Neural cell (in vitro differentiated cells): ENCODE measurements around the gene KRT86. TPM values are rescaled to one million over a fixed set of nuclear protein-coding genes. Genes with fewer than 3 reads are reported as not detected.

Source experiments
- H2AFZ ChIP-seq: fragments of 200-600, 300-800 bp; sonication (generic), shearing (Covaris generic); 2 replicates; pipeline ENCODE4 v1.6.0; 2014; ENCODE audit warnings: low read depth, mild to moderate bottlenecking, antibody characterized with exemption, low read length, moderate library complexity
- H3F3A ChIP-seq: fragments of 200-600 bp; shearing (Covaris generic); 2 replicates; pipeline ENCODE4 v1.6.1; 2016; ENCODE audit warnings: mild to moderate bottlenecking, moderate library complexity, mixed read lengths, antibody characterized with exemption, low read length; ENCODE audit not compliant: insufficient read depth, poor library complexity, severe bottlenecking
- H3K27ac ChIP-seq: fragments of 200-600, 300-800 bp; sonication (generic), shearing (Covaris generic); 2 replicates; pipeline ENCODE4 v1.5.1; 2014; ENCODE audit warnings: mild to moderate bottlenecking, low read length, moderate library complexity
- H3K27me3 ChIP-seq: fragments of 300-800, 200-600 bp; sonication (generic), shearing (Covaris generic); 2 replicates; pipeline ENCODE4 v1.6.0; 2014; ENCODE audit warnings: mild to moderate bottlenecking, low read depth, low read length, moderate library complexity; ENCODE audit not compliant: insufficient read depth
- H3K36me3 ChIP-seq: fragments of 300-800, 200-600 bp; sonication (generic), shearing (Covaris generic); 2 replicates; pipeline ENCODE4 v1.5.1; 2014; ENCODE audit warnings: mild to moderate bottlenecking, antibody characterized with exemption, low read length, moderate library complexity; ENCODE audit not compliant: insufficient read depth
- H3K4me2 ChIP-seq: fragments of 300-800, 200-600 bp; sonication (generic), shearing (Covaris generic); 2 replicates; pipeline ENCODE4 v1.6.0; 2014; ENCODE audit warnings: mild to moderate bottlenecking, low read length
- H3K4me3 ChIP-seq: fragments of 300-800, 200-600 bp; sonication (generic), shearing (Covaris generic); 2 replicates; pipeline ENCODE4 v1.5.1; 2014; ENCODE audit warnings: mild to moderate bottlenecking, low read length, moderate library complexity
- H3K79me2 ChIP-seq: fragments of 200-600 bp; shearing (Covaris generic); replicated peaks from 2 replicates; pipeline ENCODE4 v1.6.0; 2014; ENCODE audit warnings: mild to moderate bottlenecking, low read length, moderate library complexity; ENCODE audit not compliant: insufficient read depth
- H3K9ac ChIP-seq: fragments of 300-800, 200-600 bp; sonication (generic), shearing (Covaris generic); 2 replicates; pipeline ENCODE4 v1.6.1; 2016; ENCODE audit warnings: mild to moderate bottlenecking, low read length, mixed read lengths
- H3K9me2 ChIP-seq: fragments of 200-600 bp; shearing (Covaris generic); 2 replicates; pipeline ENCODE4 v1.6.1; 2016; ENCODE audit warnings: mild to moderate bottlenecking, low read length, mixed read lengths; ENCODE audit not compliant: insufficient read depth
- H3K9me3 ChIP-seq: fragments of 200-600, 300-800 bp; sonication (generic), shearing (Covaris generic); 2 replicates; pipeline ENCODE4 v1.6.1; 2016; ENCODE audit warnings: mild to moderate bottlenecking, mixed run types, low read length, moderate library complexity, mixed read lengths
- H4K20me1 ChIP-seq: fragments of 200-600 bp; shearing (Covaris generic); 2 replicates; pipeline ENCODE4 v1.6.1; 2016; ENCODE audit warnings: mild to moderate bottlenecking, mixed run types; ENCODE audit not compliant: insufficient read depth
- EP300 ChIP-seq: fragments of 450-650 bp; conservative IDR thresholded peaks from 2 replicates; pipeline ENCODE4 v1.6.1; 2014; ENCODE audit warnings: antibody characterized with exemption, mild to moderate bottlenecking, moderate library complexity; ENCODE audit not compliant: poor library complexity, severe bottlenecking
- EZH2 ChIP-seq: fragments of 200-600, 300-800 bp; shearing (Covaris generic), sonication (generic); IDR thresholded peaks from 2 replicates; pipeline ENCODE4 v1.6.1; 2014; ENCODE audit warnings: antibody characterized with exemption, low read length, borderline replicate concordance, mild to moderate bottlenecking; ENCODE audit not compliant: insufficient read depth, poor library complexity, severe bottlenecking
- MXI1 ChIP-seq: fragments of 450-650 bp; conservative IDR thresholded peaks from 2 replicates; pipeline ENCODE4 v1.6.1; 2014; ENCODE audit warnings: antibody characterized with exemption, mild to moderate bottlenecking; ENCODE audit not compliant: poor library complexity, severe bottlenecking
- POLR2AphosphoS5 ChIP-seq: IDR thresholded peaks from 2 replicates; pipeline ENCODE4 v1.6.1; 2012
- RAD21 ChIP-seq: fragments of 450-650 bp; conservative IDR thresholded peaks from 2 replicates; pipeline ENCODE4 v1.6.1; 2014; ENCODE audit warnings: antibody characterized with exemption, mild to moderate bottlenecking, moderate library complexity
- SMC3 ChIP-seq: fragments of 450-650 bp; conservative IDR thresholded peaks from 2 replicates; pipeline ENCODE4 v1.6.1; 2014; ENCODE audit warnings: antibody characterized with exemption, mild to moderate bottlenecking, moderate library complexity; ENCODE audit not compliant: poor library complexity
- TAF1 ChIP-seq: IDR thresholded peaks from 2 replicates; pipeline ENCODE4 v1.6.1; 2012; ENCODE audit warnings: low read depth
- polyA plus RNA-seq: library from polyadenylated mRNA; depleted of rRNA; stranded (reverse); fragments of >200 nt; gene quantifications from 2 replicates; pipeline ENCODE4 v1.2.3, GENCODE V29; 2014
- TF ChIP-seq, protein P1 (sequence below): IDR thresholded peaks from 2 replicates; pipeline ENCODE4 v1.6.1; 2012; ENCODE audit warnings: borderline replicate concordance
- TF ChIP-seq, protein P2 (sequence below): fragments of 450-650 bp; IDR thresholded peaks from 2 replicates; pipeline ENCODE4 v1.5.1; 2014; ENCODE audit warnings: antibody characterized with exemption, mild to moderate bottlenecking, moderate library complexity; ENCODE audit not compliant: poor library complexity, severe bottlenecking

The KRT86 gene
- polyA plus RNA-seq, 1 donor from 2014 or later: not detected

DNA sequence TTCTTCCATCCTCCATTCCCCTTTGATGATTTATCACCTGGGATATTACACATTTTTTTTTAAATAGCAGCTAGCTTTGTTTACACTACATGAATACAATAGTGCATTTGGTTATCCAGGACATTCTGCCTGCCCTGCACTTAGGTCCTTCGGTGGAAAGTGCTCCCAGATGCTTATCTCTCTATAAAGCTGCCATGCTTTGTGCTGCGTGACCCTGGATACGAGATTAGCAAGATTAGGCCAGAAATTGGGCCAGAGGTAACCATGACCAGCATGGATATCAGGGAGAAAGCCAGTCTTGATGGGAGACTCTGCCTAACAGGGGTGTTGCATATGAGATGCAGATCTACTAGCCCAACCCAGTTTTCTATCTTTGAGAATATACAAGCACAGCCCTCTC is 58.9 kb downstream of the KRT86 start:
- no peak for TF ChIP-seq SMC3
- TF ChIP-seq, protein P1, sequence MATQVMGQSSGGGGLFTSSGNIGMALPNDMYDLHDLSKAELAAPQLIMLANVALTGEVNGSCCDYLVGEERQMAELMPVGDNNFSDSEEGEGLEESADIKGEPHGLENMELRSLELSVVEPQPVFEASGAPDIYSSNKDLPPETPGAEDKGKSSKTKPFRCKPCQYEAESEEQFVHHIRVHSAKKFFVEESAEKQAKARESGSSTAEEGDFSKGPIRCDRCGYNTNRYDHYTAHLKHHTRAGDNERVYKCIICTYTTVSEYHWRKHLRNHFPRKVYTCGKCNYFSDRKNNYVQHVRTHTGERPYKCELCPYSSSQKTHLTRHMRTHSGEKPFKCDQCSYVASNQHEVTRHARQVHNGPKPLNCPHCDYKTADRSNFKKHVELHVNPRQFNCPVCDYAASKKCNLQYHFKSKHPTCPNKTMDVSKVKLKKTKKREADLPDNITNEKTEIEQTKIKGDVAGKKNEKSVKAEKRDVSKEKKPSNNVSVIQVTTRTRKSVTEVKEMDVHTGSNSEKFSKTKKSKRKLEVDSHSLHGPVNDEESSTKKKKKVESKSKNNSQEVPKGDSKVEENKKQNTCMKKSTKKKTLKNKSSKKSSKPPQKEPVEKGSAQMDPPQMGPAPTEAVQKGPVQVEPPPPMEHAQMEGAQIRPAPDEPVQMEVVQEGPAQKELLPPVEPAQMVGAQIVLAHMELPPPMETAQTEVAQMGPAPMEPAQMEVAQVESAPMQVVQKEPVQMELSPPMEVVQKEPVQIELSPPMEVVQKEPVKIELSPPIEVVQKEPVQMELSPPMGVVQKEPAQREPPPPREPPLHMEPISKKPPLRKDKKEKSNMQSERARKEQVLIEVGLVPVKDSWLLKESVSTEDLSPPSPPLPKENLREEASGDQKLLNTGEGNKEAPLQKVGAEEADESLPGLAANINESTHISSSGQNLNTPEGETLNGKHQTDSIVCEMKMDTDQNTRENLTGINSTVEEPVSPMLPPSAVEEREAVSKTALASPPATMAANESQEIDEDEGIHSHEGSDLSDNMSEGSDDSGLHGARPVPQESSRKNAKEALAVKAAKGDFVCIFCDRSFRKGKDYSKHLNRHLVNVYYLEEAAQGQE: no peak
- TF ChIP-seq TAF1: no peak
- no peak for TF ChIP-seq RAD21
- no peak for TF ChIP-seq EP300
- TF ChIP-seq MXI1: no peak
- no peak for TF ChIP-seq POLR2AphosphoS5
- TF ChIP-seq, protein P2, sequence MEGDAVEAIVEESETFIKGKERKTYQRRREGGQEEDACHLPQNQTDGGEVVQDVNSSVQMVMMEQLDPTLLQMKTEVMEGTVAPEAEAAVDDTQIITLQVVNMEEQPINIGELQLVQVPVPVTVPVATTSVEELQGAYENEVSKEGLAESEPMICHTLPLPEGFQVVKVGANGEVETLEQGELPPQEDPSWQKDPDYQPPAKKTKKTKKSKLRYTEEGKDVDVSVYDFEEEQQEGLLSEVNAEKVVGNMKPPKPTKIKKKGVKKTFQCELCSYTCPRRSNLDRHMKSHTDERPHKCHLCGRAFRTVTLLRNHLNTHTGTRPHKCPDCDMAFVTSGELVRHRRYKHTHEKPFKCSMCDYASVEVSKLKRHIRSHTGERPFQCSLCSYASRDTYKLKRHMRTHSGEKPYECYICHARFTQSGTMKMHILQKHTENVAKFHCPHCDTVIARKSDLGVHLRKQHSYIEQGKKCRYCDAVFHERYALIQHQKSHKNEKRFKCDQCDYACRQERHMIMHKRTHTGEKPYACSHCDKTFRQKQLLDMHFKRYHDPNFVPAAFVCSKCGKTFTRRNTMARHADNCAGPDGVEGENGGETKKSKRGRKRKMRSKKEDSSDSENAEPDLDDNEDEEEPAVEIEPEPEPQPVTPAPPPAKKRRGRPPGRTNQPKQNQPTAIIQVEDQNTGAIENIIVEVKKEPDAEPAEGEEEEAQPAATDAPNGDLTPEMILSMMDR: no peak
- TF ChIP-seq EZH2: no peak
- Histone ChIP-seq H3K79me2 (no peaks in the 10 kb centered on the region), H3K9me2 (no peaks in the 10 kb centered on the region), H3K9me3 (no peaks in the 10 kb centered on the region), H3K4me2 (no peak overlapping the region), H3K9ac (no peak overlapping the region), H3K36me3 (no peaks in the 10 kb centered on the region), H4K20me1 (no peaks in the 10 kb centered on the region), H3K4me3 (no peak overlapping the region), H3F3A (no peaks in the 10 kb centered on the region), H3K27me3 (no peaks in the 10 kb centered on the region), H2AFZ (no peak overlapping the region), H3K27ac (no peak overlapping the region)

DNA sequence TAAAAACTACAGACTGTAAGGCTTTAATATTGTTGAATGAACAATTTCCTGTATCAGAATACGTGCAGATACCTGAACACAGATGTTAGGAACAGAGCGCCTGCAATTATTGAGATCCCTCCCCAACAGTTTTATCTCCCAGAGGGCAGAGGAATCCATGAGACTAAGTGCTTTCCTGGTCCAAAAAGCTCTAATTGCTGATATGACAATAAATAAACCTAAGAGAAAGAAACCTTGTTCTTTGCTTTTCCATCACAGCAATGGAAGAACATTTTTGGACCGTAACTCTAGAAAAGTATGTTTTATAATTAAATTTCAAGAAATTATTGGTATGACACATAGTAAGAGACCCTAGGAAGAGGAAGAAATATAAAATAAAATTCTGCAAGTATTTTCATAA is 59.7 kb downstream of the KRT86 start:
- H3F3A ChIP-seq: no peaks in the 10 kb centered on the region
- no peaks in the 10 kb centered on the region for H4K20me1 ChIP-seq
- no peak overlapping the region for H3K4me3 ChIP-seq
- no peaks in the 10 kb centered on the region for H3K27me3 ChIP-seq
- no peaks in the 10 kb centered on the region for H3K79me2 ChIP-seq
- no peak overlapping the region for H3K4me2 ChIP-seq
- H3K36me3 ChIP-seq: no peaks in the 10 kb centered on the region
- no peak overlapping the region for H3K27ac ChIP-seq
- H3K9me2 ChIP-seq: no peaks in the 10 kb centered on the region
- no peak overlapping the region for H2AFZ ChIP-seq
- no peak overlapping the region for H3K9ac ChIP-seq
- no peaks in the 10 kb centered on the region for H3K9me3 ChIP-seq
- no peak for TF ChIP-seq TAF1
- no peak for TF ChIP-seq POLR2AphosphoS5
- no peak for TF ChIP-seq EP300
- TF ChIP-seq, protein P1: no peak
- TF ChIP-seq, protein P2: no peak
- TF ChIP-seq SMC3: no peak
- TF ChIP-seq RAD21: no peak
- TF ChIP-seq EZH2: no peak
- no peak for TF ChIP-seq MXI1
